ENCODE results near the gene GMEB1.

GRCh38 chr1:28632560-28632959, 36.0 kb upstream of the GMEB1 start:
- TF ChIP-seq TAF1 (IDR thresholded peaks at IDR 0.05; ENCODE audit: borderline replicate concordance, insufficient read depth, low read length) = no peak
- TF ChIP-seq, protein P1, sequence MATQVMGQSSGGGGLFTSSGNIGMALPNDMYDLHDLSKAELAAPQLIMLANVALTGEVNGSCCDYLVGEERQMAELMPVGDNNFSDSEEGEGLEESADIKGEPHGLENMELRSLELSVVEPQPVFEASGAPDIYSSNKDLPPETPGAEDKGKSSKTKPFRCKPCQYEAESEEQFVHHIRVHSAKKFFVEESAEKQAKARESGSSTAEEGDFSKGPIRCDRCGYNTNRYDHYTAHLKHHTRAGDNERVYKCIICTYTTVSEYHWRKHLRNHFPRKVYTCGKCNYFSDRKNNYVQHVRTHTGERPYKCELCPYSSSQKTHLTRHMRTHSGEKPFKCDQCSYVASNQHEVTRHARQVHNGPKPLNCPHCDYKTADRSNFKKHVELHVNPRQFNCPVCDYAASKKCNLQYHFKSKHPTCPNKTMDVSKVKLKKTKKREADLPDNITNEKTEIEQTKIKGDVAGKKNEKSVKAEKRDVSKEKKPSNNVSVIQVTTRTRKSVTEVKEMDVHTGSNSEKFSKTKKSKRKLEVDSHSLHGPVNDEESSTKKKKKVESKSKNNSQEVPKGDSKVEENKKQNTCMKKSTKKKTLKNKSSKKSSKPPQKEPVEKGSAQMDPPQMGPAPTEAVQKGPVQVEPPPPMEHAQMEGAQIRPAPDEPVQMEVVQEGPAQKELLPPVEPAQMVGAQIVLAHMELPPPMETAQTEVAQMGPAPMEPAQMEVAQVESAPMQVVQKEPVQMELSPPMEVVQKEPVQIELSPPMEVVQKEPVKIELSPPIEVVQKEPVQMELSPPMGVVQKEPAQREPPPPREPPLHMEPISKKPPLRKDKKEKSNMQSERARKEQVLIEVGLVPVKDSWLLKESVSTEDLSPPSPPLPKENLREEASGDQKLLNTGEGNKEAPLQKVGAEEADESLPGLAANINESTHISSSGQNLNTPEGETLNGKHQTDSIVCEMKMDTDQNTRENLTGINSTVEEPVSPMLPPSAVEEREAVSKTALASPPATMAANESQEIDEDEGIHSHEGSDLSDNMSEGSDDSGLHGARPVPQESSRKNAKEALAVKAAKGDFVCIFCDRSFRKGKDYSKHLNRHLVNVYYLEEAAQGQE (IDR thresholded peaks at IDR 0.05; ENCODE audit: insufficient read depth in 1 of 2, low read depth in 2 of 2, low read length in 2 of 2) = no peak
- no peak for TF ChIP-seq POLR2AphosphoS5 (IDR thresholded peaks at IDR 0.05; ENCODE audit: low read depth, low read length)
- no peak for TF ChIP-seq SIN3A (IDR thresholded peaks at IDR 0.05; ENCODE audit: borderline replicate concordance, insufficient read depth, low read length)

Measured in PFSK-1 (cell line).